Skeletal muscle cell (primary cell): ENCODE data around the gene SH3RF1.
A peak's percentile ranks its signal among the peaks of the same experiment; 100 is the strongest.

Source experiments
- DNase-seq: peaks from one replicate; pipeline ENCODE4 v3.0.0-alpha.2; 2010; ENCODE audit warnings: low read depth
- H3K4me3 ChIP-seq: 2 replicates; pipeline ENCODE4 v1.5.1; 2011; ENCODE audit warnings: low read depth, mild to moderate bottlenecking, control low read depth, low read length, moderate library complexity

Gene SH3RF1

DNA sequence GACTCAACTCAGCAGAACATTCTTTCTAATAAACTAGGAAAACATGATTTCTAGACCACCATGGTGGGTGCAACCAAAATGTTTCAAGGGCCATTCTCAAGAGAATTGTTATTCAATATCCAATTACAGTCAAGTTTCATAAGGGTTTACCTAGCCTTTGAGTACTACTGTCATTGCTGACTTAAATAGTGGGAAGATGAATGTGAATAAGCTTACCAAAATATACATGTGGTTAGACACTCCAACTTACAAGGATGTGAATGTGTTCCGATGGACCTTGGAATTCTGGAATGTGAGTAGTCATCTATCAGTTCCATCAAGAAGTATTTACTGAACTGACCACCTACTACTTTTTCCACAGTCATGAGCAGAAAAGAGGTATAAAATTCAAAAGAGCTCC lies 16.9 kb downstream of the SH3RF1 start:
- H3K4me3 ChIP-seq, result no peak overlapping the region
- DNase-seq, result peak; percentile 95

DNA sequence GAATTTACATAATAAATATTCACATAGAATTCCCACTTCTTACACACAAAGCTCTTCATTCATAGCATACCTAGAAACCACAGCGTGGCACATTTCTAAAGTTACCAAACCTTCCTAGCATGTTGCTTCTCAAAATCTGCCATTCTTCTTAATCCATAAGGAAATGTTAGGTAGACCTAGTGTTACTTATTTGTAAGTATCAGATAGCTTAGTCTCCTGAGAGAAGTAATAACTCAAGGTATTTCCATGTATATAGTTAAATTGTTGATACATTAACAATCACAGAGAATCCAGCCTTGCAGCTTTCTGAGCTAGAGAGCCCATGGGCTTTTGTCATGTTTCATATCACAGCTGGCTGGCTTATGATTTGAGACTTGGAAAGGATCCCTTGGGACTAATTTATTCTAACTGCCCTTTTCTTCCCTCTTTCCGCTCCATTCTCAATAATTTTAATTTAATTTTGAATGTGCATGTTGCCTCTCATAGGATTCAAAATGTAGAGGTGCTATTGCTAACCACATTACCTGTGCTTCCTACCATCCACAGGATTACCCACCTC lies 17.6 kb downstream of the SH3RF1 start:
- no peak overlapping the region for H3K4me3 ChIP-seq
- no peak for DNase-seq

DNA sequence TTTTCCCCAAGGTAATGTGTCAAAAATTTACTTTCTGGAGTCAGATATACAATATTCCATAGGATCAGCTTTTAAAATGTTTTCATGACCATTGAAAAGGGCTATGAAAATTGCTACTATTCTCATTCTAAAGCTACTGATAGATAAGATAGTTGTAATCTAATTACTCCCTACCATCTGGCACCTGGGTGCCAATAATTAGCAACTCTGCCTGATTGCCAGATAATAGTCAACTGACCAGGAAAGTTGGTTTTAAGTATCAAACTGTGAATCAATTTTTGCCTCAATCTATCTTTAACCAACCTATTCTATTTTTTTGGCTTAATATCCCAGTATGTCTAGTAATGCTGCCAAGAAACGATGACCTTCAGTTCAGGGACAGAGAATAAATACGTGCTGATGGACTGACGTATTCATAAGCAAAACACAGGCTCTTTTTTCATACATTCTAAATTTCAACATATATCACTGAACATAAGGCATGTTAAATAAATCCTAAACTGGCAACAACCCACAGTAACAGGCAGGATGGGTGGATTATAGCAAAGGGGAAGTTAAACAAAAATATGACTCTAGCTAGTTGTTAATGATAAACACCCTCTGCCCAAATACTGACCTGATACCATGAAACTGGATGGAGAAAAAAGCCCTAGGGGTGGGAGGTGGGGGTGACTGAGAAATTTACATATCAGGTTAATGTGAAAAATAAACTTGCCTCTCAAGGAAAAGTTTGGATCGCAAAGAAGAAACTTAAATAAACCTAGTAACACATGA lies 18.2 kb downstream of the SH3RF1 start:
- H3K4me3 ChIP-seq, result no peak overlapping the region
- peak; percentile 62 for DNase-seq

DNA sequence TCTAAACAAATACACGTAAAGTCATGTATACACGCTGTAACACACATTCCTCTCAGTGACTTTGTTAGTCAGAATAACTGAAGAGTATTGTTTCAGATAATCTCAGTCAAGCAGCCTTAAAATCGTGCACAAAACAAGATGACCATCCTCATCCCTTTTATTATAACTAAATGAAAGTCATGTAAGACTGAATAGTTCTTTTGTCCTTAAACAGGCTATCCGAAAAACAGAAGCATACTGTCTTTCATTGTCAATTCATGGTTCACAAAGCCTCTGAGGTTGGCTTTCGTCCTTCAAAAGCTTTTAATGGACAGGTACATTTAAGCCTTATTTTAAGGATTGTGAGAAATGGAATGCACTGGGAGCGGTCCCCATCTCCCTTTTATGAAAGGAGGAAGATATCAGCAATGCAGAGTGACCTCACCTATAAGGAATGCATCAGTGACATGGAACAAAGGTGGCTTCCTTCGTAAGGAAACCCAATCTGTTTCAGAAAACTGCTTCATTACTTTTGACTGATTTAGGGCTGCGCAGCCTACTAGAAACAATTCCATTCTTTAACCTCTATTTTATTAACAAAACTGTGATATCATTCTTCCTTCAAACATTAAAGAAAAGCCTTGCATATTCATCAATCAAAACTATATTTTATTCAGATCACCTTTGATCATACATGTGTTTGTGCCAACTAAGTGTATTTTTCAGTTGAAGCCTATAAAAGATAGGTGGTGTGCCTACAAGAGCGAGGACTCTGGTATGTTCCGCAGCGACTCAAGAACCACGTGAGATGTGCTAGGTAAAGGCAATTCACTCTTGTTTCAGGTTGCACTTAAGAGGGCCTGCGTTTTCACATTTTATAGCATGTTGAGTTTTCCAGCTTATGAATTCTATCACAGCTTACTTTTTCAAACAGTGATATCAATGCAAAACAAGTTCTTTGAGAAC lies 19.2 kb downstream of the SH3RF1 start:
- no peak for DNase-seq
- no peak overlapping the region for H3K4me3 ChIP-seq

DNA sequence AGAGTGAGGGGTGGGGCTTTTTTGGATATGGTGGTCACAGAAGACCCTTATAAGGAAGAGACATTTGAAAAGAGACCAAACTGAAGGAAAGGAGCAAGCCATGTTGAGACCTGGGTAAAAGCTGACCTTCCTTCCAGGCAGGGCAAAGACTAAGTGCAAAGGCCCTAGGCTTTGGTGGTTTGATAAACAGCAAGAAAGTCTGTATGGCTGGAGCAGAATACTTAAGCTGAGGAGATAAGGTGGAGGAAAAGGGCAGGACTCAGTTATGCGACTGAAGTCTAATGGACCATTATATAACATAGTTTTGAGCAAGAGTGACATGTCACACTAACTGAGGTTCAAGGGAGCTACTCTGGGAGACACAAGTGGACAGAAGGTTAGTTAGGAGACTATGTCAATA lies 20.0 kb downstream of the SH3RF1 start:
- no peak overlapping the region for H3K4me3 ChIP-seq
- DNase-seq, result no peak

DNA sequence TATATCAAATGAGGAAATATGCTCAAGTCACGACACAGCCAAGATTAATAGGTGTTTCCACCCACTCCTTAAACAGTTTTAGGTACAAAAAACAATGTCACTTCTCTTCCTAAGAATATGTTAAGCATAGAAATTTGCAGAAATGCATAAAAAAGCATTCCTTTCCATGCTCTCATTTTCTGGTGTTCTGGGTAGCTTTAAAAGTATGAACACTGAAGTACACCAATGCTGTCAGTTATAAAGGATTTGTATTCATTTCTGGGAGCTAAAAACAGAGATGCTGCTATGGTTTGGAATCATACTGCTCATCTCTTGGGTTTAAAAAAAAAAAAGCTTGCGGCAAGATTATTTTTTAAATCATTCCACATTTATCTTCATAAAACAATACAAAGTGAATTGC lies 20.8 kb downstream of the SH3RF1 start:
- no peak overlapping the region for H3K4me3 ChIP-seq
- no peak for DNase-seq

DNA sequence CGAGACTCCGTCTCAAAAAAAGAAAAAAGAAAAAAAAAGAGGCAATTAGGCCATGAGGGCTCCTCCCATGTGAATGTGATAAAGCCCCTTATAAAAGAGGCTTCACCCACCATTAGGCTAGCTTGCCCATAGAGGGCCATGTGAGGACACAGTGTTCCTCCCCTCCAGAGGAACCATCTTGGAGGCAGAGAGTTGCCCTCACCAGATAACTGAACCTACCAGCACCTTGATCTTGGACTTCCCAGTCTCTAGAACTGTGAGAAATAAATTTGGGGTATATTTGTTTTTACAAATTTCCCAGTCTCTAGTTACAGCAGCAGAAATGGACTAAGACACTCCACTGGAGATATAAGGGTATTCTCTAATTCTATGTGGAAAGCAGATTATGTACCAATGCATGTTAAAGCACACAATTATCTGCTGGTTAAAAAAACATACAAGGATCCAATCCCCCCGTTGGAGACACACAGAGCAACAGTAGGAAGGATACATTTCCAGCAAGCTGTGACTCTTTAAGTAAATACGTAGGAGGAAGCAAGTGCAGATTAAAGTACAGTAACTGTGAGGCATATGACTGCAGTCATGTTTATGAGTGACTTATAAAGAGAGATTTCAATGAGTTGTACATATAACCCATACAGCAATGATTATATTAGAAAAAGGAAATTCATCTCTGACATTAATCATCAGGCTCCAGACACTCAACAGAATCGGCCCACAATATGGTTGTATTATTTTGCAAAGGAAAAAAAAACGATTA lies 21.4 kb downstream of the SH3RF1 start:
- no peak overlapping the region for H3K4me3 ChIP-seq
- DNase-seq, result no peak

DNA sequence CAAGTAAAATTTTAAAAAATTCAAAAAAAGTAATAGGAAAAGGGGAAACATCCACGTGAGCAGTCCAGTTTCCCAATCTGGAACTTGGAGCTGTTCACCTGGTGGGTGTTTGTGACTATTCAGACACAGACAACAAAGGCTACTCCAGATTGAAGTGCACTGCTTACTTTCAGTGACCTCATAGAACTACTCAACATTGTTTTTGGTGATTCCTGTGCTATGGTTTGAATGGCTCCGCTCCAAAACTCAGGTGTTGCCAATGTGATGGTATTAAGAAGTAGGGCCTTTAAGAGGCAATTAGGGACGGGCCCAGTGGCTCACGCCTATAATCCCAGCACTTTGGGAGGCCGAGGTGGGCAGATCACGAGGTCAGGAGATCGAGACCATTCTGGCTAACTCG lies 22.1 kb downstream of the SH3RF1 start:
- H3K4me3 ChIP-seq, result no peak overlapping the region
- no peak for DNase-seq

DNA sequence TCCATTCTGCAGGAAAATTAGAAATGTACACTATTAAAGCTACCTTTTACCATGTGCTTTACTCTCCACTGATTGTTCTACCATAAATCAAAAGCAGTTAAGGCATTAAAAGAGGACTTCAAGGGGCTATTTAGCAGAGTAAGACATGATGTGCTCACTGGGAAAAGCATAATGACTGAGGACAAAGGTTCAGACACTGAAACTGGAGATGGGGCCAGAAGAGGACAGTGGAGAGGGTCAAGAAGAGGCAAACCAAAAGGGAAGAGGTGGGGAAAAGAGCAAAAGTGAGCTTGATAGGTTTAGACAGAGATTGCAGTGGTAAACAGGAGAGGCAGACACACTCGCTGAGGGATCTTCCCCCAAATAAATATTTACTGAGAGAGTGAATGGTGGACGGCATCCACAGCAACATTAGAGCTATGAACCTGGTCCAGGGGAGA lies 23.8 kb downstream of the SH3RF1 start:
- H3K4me3 ChIP-seq, result no peak overlapping the region
- DNase-seq, result no peak

DNA sequence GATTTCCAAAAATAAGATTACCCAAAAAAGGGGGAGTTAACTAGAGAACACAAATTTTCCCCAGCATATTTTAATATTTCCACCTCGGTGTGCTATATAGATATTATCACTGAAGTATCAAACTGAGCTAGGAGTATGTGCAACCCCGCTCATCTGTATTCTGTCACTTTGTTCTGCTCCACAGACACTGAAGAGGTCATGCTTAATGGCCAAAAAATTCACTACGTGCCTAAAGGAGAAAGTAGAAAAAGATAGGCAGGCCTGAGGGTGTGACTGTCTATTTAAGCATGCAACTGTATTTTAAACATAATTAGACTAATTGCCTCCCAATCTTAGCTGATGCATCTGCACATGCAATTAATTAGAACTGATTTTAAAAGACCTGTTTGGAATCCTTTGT lies 24.5 kb downstream of the SH3RF1 start:
- DNase-seq, result no peak
- no peak overlapping the region for H3K4me3 ChIP-seq

DNA sequence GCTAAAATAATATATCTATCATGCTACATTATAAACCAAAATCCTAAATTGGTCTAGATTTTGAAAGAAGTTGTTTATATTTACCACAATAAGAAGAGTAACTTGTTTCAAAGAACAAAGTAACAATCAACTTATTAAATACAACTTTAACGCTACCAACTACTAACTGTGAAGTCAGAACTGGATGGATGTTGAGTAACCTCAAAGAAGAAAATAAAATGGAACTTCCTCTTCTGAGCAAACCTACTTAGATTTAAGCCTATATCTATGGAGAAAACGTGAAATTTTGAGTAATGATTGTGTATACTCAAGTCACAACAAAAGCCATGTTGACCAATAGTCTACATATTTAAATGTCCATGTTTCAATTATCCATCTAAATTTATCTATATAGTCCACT lies 25.7 kb downstream of the SH3RF1 start:
- H3K4me3 ChIP-seq, result no peak overlapping the region
- DNase-seq, result no peak

DNA sequence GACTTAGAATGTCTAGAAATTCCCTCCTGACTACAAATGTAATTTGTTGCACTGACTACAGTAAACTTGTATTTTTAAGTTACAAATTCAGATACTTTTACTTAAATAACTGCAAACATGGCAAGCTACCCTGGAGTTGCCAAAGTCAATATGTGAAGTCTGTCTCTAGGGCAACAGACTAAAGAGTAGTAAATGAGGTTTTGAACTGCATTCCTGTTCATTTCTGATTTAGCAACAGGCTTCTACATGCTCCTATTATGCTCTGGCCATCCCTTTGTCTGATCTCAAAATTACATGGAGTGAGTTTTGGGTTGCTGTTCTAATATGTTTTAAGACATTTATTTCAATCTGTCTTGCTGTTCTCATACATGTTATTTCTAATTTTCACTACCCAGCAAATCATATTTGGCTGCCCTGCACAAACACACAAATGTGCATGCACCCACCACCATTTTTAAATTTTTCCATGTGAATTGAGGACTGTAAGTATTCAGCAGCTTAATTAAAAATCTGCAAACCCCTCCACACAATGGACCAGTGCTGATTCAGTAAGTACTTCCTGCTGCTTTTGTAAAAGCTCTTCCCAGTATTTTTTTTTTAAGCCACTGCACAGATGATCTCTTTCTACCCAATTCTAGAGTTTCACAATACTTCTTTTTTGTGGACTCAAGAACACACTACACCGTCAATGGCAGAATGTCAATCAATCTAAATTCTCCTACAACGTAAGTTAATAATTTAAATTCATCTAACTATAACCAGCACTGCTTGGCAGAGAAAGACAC lies 26.7 kb downstream of the SH3RF1 start:
- H3K4me3 ChIP-seq, result no peak overlapping the region
- DNase-seq, result peak; percentile 60

DNA sequence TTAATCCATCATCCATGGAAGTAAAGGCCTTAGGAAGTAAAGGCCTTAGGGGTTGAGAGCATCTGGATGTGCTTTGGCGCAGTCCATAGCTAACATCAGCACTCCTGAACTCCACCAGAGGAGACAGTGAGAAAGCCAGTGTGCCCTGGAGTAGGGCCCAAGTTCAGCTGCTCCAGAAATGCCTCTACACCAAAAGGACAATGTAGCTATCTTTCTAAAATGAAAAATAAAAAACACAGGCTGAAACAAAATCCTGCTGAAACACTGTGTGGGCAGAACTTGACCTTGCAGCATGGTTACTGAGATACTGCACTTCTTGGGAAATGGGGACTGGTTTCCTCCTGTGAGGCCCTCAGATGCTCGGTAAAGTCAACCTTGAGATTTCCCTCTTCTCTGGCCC lies 29.3 kb downstream of the SH3RF1 start:
- no peak overlapping the region for H3K4me3 ChIP-seq
- DNase-seq, result no peak

DNA sequence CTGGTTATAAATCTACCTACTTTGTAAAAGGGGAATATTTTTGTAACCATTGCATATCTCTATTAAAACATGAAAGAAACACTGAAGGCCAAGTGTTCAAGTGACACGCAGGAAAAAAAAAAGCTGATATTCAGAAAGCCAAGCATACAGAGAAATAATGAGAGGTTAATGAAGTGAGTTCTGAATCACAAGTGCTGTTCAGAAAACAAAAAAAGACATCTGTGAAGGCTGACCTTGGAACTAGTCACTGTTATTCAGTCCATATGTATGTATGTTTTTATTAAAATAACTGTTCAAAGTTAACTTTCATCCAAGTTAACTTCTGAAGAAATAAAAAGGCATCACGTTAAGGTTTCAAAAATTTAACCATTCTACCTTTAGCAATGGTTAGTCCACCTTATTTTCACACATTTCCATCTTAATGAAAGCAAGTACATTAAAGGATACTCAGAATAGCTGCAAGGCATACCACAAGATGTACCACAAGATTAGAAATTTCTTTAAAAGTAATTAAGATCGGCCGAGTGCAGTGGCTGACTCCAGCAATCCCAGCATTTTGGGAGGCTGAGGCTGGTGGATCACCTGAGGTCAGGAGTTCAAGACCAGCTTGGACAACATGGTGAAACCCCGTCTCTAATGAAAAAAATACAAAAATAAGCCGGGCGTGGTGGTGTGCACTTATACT lies 31.4 kb downstream of the SH3RF1 start:
- H3K4me3 ChIP-seq, result no peak overlapping the region
- no peak for DNase-seq

DNA sequence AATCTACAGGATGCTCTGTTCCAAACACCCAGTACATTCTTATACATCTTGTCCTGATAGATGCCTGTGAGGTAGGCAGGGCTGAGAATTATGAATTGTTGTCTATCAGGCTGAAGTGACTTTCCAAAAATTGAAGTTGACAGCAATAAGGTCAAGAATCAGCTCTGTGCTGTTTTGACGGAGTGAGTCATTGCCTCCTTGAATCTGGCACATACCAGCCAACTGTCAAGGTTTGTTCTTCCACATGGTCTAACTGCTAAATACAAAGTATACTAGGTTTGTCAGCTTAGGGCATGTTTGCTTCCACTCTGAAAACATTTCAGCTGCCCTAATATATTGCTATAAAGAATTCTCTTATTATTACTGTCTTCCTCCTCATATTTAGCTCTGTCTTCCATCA lies 32.3 kb downstream of the SH3RF1 start:
- DNase-seq, result no peak
- H3K4me3 ChIP-seq, result no peak overlapping the region

DNA sequence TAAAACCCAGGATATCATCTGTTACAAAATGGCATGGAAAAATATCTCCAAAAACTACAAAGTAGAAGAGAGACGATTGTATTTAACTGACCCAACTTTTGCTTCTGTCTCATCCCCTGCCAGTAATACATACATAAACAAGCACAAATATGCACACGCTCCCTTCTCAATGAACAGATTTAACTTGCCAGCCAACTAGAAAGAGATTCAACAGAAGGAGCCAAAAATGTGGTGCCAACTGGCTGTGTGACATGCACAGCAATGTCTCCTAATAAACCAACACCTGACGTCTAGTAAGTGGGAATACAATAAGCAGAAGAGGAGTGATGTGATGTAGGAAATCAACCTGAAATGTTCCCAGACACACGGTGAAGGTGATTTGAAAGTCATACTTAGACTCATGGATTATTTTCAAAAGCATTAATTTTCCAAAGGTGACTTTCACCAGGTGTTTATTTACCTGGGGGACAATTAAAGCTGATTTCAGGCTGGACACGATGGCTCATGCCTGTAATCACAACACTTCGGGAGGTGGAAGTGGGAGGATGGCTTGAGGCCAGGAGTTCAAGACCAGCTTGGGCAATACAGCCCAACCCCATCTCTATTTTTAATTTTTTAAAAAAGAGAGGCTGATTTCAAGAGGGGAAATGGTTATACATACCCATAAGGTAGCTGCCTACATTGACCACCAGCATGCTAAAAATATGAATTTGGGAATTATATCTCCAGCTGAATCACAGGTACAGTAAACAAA lies 33.7 kb downstream of the SH3RF1 start:
- H3K4me3 ChIP-seq, result no peak overlapping the region
- DNase-seq, result no peak

DNA sequence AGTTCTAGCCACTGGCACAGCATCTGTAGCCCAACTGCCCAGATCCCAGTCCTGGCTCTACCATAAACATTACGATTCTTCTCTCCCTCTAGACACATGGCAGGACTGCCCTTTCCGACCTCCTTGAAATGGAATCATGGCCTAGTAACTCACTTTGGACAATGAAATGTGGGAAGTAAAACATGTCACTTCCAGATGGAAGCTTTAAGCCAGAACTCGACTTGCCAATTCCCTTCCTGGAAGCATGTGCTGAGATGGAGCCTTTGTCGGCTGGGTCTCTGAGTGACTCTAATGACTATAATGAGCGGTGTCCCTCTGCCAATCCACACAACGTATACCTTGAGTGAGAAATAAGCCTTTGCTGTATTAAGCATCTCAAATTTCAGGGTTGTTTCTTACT lies 34.7 kb downstream of the SH3RF1 start:
- DNase-seq, result no peak
- H3K4me3 ChIP-seq, result no peak overlapping the region
